ENCODE measurements around the gene HSPB9.

GRCh38 chr17:42077755-42078154 lies 44.8 kb upstream of the HSPB9 start:
- TF ChIP-seq RAD21 (IDR thresholded peaks at IDR 0.05; ENCODE audit: low read depth) (no peak), ZBTB7A (IDR thresholded peaks at IDR 0.05; ENCODE audit: low read depth) (no peak), REST (IDR thresholded peaks at IDR 0.05; ENCODE audit: low read depth) (no peak), EP300 (IDR thresholded peaks at IDR 0.05; ENCODE audit: borderline replicate concordance) (no peak), FOXM1 (IDR thresholded peaks at IDR 0.05; ENCODE audit: borderline replicate concordance, low read depth) (no peak), YY1 (IDR thresholded peaks at IDR 0.05; ENCODE audit: low read depth) (no peak), TEAD4 (IDR thresholded peaks at IDR 0.05) (no peak), CEBPB (IDR thresholded peaks at IDR 0.05) (no peak)
- TF ChIP-seq, protein P1, sequence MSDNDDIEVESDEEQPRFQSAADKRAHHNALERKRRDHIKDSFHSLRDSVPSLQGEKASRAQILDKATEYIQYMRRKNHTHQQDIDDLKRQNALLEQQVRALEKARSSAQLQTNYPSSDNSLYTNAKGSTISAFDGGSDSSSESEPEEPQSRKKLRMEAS (IDR thresholded peaks at IDR 0.05): no peak

Measured in Ishikawa (cell line).